GM12865 (cell line): ENCODE results near the gene AGXT.

Experiments used
- DNase-seq: peaks from one replicate; pipeline ENCODE4 v3.0.0; 2010; ENCODE audit warnings: low read depth
- H3K4me3 ChIP-seq: 2 replicates; pipeline ENCODE4 v1.5.1; 2011; ENCODE audit warnings: mild to moderate bottlenecking, low read depth, low read length, control low read depth
- TF ChIP-seq, protein P1 (sequence below): IDR thresholded peaks from 2 replicates; pipeline ENCODE4 v1.5.1; 2011; ENCODE audit warnings: low read length, control low read depth, low read depth, inconsistent platforms; ENCODE audit not compliant: insufficient read depth; ENCODE audit errors: missing control alignments

AGXT gene

DNA sequence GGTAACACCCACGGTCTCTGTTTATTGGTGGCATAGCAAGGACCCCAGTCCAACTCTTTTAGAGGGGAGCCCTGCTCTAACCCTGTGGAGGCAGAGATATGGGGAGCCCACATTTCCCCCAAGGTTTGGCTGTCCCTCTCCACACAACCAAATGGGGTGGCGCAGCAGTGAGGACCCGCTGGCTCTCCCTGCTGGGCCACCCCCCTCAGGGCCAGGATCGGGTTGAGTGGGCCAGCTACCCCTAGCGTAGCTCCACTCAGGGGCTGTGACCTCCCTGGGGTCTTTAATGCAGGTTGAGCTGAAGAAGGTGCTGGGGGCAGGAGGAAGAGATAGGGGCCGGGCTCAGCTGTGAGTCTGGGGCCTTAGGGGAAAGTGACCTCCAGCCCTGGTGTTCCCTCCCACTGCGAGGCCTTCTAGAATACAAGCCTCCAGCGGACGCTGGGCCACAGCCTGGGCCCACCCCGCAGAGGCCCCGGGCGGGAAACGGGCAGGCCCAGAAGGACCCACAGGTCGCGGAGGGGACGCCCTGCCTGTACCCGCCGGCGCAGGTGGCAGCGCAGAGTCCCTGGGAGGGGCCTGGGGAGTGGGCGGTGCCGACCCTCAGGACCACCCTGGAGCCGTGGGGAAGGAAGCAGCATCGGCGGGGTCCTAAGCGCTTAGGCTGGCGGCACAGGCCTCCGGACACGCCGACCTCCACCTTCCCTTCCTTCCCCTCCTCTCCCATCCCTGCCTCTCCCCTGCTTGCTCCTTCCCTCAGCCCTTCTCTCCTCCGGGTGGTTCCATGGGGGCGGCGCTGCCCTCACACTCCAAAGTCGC, 47.1 kb downstream of the AGXT start:
- H3K4me3 ChIP-seq, result no peak overlapping the region
- TF ChIP-seq, protein P1, sequence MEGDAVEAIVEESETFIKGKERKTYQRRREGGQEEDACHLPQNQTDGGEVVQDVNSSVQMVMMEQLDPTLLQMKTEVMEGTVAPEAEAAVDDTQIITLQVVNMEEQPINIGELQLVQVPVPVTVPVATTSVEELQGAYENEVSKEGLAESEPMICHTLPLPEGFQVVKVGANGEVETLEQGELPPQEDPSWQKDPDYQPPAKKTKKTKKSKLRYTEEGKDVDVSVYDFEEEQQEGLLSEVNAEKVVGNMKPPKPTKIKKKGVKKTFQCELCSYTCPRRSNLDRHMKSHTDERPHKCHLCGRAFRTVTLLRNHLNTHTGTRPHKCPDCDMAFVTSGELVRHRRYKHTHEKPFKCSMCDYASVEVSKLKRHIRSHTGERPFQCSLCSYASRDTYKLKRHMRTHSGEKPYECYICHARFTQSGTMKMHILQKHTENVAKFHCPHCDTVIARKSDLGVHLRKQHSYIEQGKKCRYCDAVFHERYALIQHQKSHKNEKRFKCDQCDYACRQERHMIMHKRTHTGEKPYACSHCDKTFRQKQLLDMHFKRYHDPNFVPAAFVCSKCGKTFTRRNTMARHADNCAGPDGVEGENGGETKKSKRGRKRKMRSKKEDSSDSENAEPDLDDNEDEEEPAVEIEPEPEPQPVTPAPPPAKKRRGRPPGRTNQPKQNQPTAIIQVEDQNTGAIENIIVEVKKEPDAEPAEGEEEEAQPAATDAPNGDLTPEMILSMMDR, result no peak
- DNase-seq, result no peak

DNA sequence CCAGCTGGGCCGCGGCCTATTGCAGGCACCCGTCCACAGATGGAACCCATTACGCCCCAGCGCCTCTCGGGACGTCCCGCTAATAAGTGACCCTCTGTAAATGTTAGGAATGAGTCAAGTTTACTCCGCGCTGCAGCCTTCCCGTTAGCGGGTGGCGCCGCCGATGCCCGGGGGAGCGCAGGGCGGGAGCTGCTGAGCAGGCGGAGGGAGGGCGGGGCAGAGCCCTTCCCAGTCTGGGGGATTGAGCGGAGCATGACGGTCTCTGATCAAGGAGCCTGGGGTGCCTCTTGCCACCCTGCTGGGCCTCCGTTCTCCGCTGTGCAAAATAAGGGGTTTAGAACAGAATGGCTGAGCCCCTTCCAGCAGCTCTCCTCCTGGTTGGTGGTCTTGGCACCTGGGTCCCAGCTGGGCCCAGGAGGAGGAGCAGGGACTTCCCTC, 48.0 kb downstream of the AGXT start:
- DNase-seq, result no peak
- TF ChIP-seq, protein P1, result no peak
- H3K4me3 ChIP-seq, result no peak overlapping the region

DNA sequence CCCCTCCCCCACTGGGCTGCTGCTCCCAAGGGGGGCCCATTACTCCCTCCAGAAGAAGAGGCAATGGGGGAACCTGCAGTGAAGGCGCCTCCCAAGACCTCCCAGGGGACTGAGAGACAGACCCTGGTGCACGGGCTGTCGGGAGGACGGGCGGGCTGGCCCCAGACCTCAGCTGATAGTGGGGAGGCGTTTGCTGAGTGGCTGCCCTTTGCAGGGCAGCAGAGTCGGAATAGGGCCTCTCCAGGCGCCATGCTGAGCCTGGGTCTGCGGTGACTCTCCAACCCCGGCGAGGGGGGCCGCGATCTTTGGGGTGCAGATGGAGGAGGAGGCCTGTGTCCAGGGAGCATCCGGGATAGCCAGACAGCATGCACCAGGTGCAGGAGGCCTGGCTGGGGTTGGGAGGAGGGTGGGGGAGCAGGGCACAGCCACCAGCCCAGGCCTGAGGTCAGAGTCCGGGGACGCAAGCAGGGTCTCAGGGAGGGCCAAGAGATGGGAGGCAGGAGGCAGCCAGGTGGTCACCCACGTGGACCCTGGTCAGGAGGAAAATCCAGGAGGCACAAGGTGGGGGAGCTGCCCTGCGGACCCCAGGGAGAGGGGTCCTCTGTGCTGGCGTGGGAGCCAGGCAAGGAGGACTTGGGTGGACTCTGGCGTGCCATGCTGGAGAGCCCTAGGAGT, 48.5 kb downstream of the AGXT start:
- TF ChIP-seq, protein P1, result no peak
- no peak overlapping the region for H3K4me3 ChIP-seq
- DNase-seq, result no peak

DNA sequence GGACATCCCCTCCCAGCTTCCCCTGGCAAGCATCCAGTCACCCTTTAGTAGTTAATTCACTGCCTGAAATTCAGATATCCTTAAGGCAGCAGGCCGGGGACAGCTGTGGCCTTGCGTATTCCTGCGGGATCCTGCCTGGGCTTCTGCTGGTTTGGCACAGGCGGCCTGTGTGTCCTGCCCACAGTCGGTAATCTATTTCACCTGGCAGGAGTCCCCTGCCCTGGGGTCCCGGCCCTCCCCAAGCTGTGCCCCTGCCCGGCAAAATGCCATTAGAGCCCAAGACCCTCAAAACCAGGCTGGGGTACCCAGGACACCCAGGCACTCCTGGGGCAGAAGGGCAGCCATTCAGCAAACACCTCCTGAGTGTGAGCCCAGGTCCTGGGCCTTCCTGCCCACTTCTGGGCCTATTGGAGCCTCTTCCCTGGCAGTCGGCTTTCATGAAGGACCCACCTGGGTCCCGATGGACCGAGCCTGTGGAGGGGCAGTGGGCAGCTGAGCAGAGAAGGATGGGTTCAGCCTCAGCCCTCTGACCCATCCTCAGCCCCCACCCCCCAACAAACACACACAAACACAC, 49.1 kb downstream of the AGXT start:
- no peak overlapping the region for H3K4me3 ChIP-seq
- no peak for DNase-seq
- TF ChIP-seq, protein P1, result no peak

DNA sequence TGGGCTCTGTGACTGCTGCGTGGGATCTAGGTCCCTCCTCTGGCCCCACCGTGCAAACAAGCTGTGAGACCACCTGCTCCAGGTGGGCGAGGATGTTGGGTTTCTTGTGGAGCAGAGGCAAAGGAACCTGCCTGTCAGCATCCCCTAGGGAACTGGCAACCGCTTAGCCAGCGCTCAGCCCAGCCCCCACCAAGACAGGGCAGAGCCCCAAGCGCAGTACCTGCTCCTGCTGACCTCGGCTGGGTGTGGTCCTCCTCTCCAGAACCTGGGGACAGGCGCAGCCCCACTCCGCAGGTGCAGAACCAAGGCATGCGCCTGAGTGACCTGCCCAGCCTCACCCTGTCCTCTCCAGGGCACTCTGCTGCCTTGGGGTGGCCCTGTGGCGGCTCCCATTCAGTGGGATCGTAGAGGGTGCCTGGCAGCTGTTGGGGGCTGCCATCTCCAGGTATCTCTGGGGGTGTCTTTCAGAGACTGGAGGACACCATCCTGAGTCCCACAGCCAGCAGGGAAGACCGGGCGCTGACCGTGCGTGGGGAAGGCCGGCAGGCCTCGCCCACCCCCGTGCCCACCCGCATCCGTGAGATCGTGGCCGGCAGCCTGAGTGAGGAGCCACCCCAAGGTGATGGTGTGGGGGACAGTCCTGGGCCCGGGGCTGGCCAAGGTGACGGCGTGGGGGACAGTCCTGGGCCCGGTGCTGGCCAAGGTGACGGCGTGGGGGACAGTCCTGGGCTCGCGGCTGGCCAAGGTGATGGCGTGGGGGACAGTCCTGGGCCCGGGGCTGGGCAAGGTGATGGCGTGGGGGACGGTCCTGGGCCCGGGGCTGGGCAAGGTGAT, 49.9 kb downstream of the AGXT start:
- DNase-seq, result no peak
- TF ChIP-seq, protein P1, result no peak
- no peak overlapping the region for H3K4me3 ChIP-seq

DNA sequence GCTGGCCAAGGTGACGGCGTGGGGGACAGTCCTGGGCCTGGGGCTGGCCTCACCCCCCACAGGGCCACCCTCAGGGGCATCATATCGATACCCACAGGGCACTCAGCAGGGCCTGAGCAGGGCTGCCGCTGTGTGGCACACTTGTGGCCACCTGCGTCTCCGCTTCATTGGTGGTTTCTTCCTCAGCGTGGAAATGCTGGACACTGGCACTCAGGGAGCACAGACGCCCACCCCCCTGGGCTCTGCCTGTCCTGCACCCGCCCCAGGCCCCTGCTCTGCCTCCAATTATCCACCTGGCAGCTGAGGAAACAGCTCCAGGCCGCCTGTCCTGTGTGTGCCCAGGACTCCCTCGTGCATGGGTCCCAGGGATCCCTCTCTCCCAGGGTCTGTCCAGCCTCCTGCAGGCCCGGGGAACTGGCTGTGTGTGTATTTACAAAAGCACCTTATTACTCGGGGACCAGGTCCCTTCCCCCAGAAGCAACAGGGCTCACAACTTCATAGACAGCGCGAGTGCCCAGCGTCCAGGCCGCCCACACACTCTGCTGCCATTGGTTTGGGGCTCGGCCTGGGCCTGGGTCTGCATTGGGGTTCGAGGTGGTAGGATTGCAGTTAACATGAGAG, 50.6 kb downstream of the AGXT start:
- no peak overlapping the region for H3K4me3 ChIP-seq
- TF ChIP-seq, protein P1, result no peak
- DNase-seq, result no peak
